ENCODE data around the gene PLAA. TPM values are rescaled to one million over a fixed set of nuclear protein-coding genes. Genes with fewer than 3 reads are reported as not detected.

The PLAA gene
- total and polyA plus RNA-seq, 10 of the 15 experiments (the other 5 are each of a cell fraction or from before 2014, with no cell fraction given): 5.6 to 42.4 (median 34.1) TPM

- no peak; the same call in 1 of the 2 replicates for TF ChIP-seq CHD2 (IDR thresholded peaks at IDR 0.05; ENCODE audit: borderline replicate concordance, low read depth, low read length)
- TF ChIP-seq NFXL1 (IDR thresholded peaks at IDR 0.05; ENCODE audit: borderline replicate concordance): no peak
- TF ChIP-seq RELA (IDR thresholded peaks at IDR 0.05; ENCODE audit: borderline replicate concordance, partially characterized antibody): peak; percentile 47
- TF ChIP-seq SREBF1 (IDR thresholded peaks at IDR 0.05; ENCODE audit: low read length): peak; percentile 75; the same call in 1 of the 2 replicates
- peak; percentile 95 for TF ChIP-seq E2F8 (IDR thresholded peaks at IDR 0.05; ENCODE audit: low read depth, partially characterized antibody)
- peak; percentile 82 for TF ChIP-seq TAF1 (IDR thresholded peaks at IDR 0.05; ENCODE audit: borderline replicate concordance, low read depth, low read length)
- no peak for TF ChIP-seq SP1 (IDR thresholded peaks at IDR 0.05; ENCODE audit: low read depth, low read length)
- no peak for TF ChIP-seq ZZZ3 (IDR thresholded peaks at IDR 0.05; ENCODE audit: control insufficient read depth, insufficient read length, low read depth)
- peak; percentile 88 for TF ChIP-seq PML (IDR thresholded peaks at IDR 0.05; ENCODE audit: low read length)
- TF ChIP-seq CTCF (IDR thresholded peaks at IDR 0.05 in 2 of 3, conservative IDR thresholded peaks at IDR 0.05 in 1 of 3; ENCODE audit: control insufficient read depth in 2 of 3, extremely low read depth in 1 of 3, insufficient read depth in 1 of 3, low read depth in 3 of 3, low read length in 3 of 3): peak; percentile 10 to 28 (median 13); a peak in 1 of 6 replicates
- TF ChIP-seq NR2C1 (IDR thresholded peaks at IDR 0.05): peak; percentile 71
- peak; percentile 99 for TF ChIP-seq CREM (IDR thresholded peaks at IDR 0.05; ENCODE audit: low read depth)
- peak; percentile 62; the same call in 1 of the 2 replicates for TF ChIP-seq SMAD5 (IDR thresholded peaks at IDR 0.05; ENCODE audit: low read depth)
- TF ChIP-seq USF2 (IDR thresholded peaks at IDR 0.05; ENCODE audit: borderline replicate concordance, low read depth, low read length): no peak
- TF ChIP-seq SMAD1 (IDR thresholded peaks at IDR 0.05; ENCODE audit: low read depth, partially characterized antibody): peak; percentile 65
- peak; percentile 87 for TF ChIP-seq POLR2A (IDR thresholded peaks at IDR 0.05; ENCODE audit: low read depth, low read length)
- no peak for TF ChIP-seq STAT3 (IDR thresholded peaks at IDR 0.05; ENCODE audit: low read depth, low read length)
- no peak for TF ChIP-seq SREBF2 (IDR thresholded peaks at IDR 0.05; ENCODE audit: low read length)
- TF ChIP-seq BCL11A (IDR thresholded peaks at IDR 0.05; ENCODE audit: low read depth, low read length): no peak
- TF ChIP-seq GATAD2B (conservative IDR thresholded peaks at IDR 0.05; ENCODE audit: low read depth): peak; percentile 79
- TF ChIP-seq NR2F1 (conservative IDR thresholded peaks at IDR 0.05): 0 out of 2 replicates have a peak, but pooled peaks have one; percentile 30
- no peak; the same call in 1 of the 2 replicates for TF ChIP-seq FOXM1 (IDR thresholded peaks at IDR 0.05; ENCODE audit: low read depth, low read length)
- TF ChIP-seq IKZF1 (conservative IDR thresholded peaks at IDR 0.05): peak; percentile 99
- no peak for TF ChIP-seq BMI1 (IDR thresholded peaks at IDR 0.05; ENCODE audit: borderline replicate concordance)
- peak; percentile 97 for TF ChIP-seq GABPA (IDR thresholded peaks at IDR 0.05; ENCODE audit: low read depth)
- peak; percentile 54; the same call in 1 of the 2 replicates for TF ChIP-seq ATF3 (IDR thresholded peaks at IDR 0.05; ENCODE audit: borderline replicate concordance, extremely low read depth, low read depth, low read length)
Observed at GRCh38 chr9:26946753-26947727, at the start of gene PLAA (continued).
